WTC11 (cell line): ENCODE data around the gene GAPDHS. TPM values are rescaled to one million over a fixed set of nuclear protein-coding genes. Genes with fewer than 3 reads are reported as not detected.

Experiments
- ATAC-seq: fragments of 200-7000 bp; cut with Tn5 transposase; 2 replicates; pipeline ENCODE4 v1.10.0; 2021; ENCODE audit warnings: mild to moderate bottlenecking, moderate library complexity
- CTCF ChIA-PET: fragments of 300-600 bp; sonication (Branson Sonifier 250); formaldehyde crosslinking; loops from one replicate; lab custom pipeline; 2021; ENCODE audit warnings: antibody characterized with exemption; lab: Charles Lee
- POLR2A ChIA-PET: fragments of 350-600 bp; sonication (Branson Sonifier 250); formaldehyde crosslinking; loops from one replicate; lab custom pipeline; 2021; ENCODE audit warnings: antibody characterized with exemption; lab: Charles Lee
- DNase-seq: peaks from one replicate; pipeline ENCODE4 v3.0.0; 2021; ENCODE audit warnings: low spot score
- H3K27ac Mint-ChIP-seq: 2 replicates; pipeline ENCODE4 v1.8.0; 2021; ENCODE audit warnings: mixed read lengths
- H3K27me3 Mint-ChIP-seq: 2 replicates; pipeline ENCODE4 v1.8.0; 2021; ENCODE audit warnings: low read depth, mild to moderate bottlenecking, moderate library complexity, mixed read lengths
- H3K36me3 Mint-ChIP-seq: 2 replicates; pipeline ENCODE4 v1.8.0; 2021; ENCODE audit warnings: mixed read lengths
- H3K4me1 Mint-ChIP-seq: 2 replicates; pipeline ENCODE4 v1.8.0; 2022; ENCODE audit warnings: mixed read lengths
- H3K4me3 Mint-ChIP-seq: 2 replicates; pipeline ENCODE4 v1.8.0; 2021; ENCODE audit warnings: mild to moderate bottlenecking, moderate library complexity, mixed read lengths
- H3K9me3 Mint-ChIP-seq: 2 replicates; pipeline ENCODE4 v1.8.0; 2021; ENCODE audit warnings: mixed read lengths
- ESRRA ChIP-seq: sonication (generic); formaldehyde crosslinking; IDR thresholded peaks from 2 replicates; pipeline ENCODE4 v1.8.1; 2022; ENCODE audit warnings: mild to moderate bottlenecking, missing genetic modification reagents, borderline replicate concordance
- ETV6 ChIP-seq: sonication (generic); formaldehyde crosslinking; IDR thresholded peaks from 2 replicates; pipeline ENCODE4 v1.8.1; 2022; ENCODE audit warnings: mild to moderate bottlenecking, missing genetic modification reagents
- JUN ChIP-seq: sonication (generic); formaldehyde crosslinking; IDR thresholded peaks from 2 replicates; pipeline ENCODE4 v1.8.0; 2023; ENCODE audit warnings: mild to moderate bottlenecking, missing genetic modification reagents
- MYBL2 ChIP-seq: sonication (generic); formaldehyde crosslinking; IDR thresholded peaks from 2 replicates; pipeline ENCODE4 v1.8.1; 2023; ENCODE audit warnings: mild to moderate bottlenecking, moderate library complexity, missing genetic modification reagents
- NFATC4 ChIP-seq: fragments of 250-450 bp; sonication (Bioruptor Pico); IDR thresholded peaks from 2 replicates; pipeline ENCODE4 v1.9.0; 2021; ENCODE audit warnings: mild to moderate bottlenecking
- NR1H2 ChIP-seq: sonication (generic); formaldehyde crosslinking; IDR thresholded peaks from 2 replicates; pipeline ENCODE4 v1.9.0; 2021; ENCODE audit warnings: mild to moderate bottlenecking, moderate library complexity, missing genetic modification reagents
- PRDM15 ChIP-seq: sonication (generic); formaldehyde crosslinking; IDR thresholded peaks from 2 replicates; pipeline ENCODE4 v1.8.0; 2022; ENCODE audit warnings: missing genetic modification reagents
- STAT6 ChIP-seq: sonication (generic); formaldehyde crosslinking; conservative IDR thresholded peaks from 2 replicates; pipeline ENCODE4 v1.8.1; 2023; ENCODE audit warnings: mild to moderate bottlenecking, low read depth, missing genetic modification reagents, moderate library complexity
- TCF7 ChIP-seq: sonication (generic); formaldehyde crosslinking; IDR thresholded peaks from 2 replicates; pipeline ENCODE4 v1.8.0; 2022; ENCODE audit warnings: mild to moderate bottlenecking, low read depth, missing genetic modification reagents, moderate library complexity
- ZNF317 ChIP-seq: sonication (generic); formaldehyde crosslinking; IDR thresholded peaks from 2 replicates; pipeline ENCODE4 v1.8.1; 2023; ENCODE audit warnings: low read depth, mild to moderate bottlenecking, moderate library complexity, missing genetic modification reagents, borderline replicate concordance
- ZNF512 ChIP-seq: sonication (generic); formaldehyde crosslinking; IDR thresholded peaks from 2 replicates; pipeline ENCODE4 v1.8.1; 2022; ENCODE audit warnings: missing genetic modification reagents, borderline replicate concordance
- ZNF532 ChIP-seq: fragments of 250-450 bp; sonication (Bioruptor Pico); IDR thresholded peaks from 2 replicates; pipeline ENCODE4 v1.9.0; 2021; ENCODE audit warnings: mild to moderate bottlenecking, borderline replicate concordance
- total RNA-seq: library from RNA; stranded (reverse); gene quantifications from 3 replicates; pipeline ENCODE4 v1.2.3, GENCODE V29; 2021
- TF ChIP-seq, protein P1 (sequence below): sonication (generic); formaldehyde crosslinking; IDR thresholded peaks from 2 replicates; pipeline ENCODE4 v1.8.1; 2023; ENCODE audit warnings: mild to moderate bottlenecking, missing genetic modification reagents
- TF ChIP-seq, protein P2 (sequence below): sonication (generic); formaldehyde crosslinking; IDR thresholded peaks from 2 replicates; pipeline ENCODE4 v1.8.0; 2023; ENCODE audit warnings: missing genetic modification reagents, mild to moderate bottlenecking, borderline replicate concordance

The GAPDHS gene
- total RNA-seq, 1 experiment from 2014 or later = 0.20 TPM

GRCh38 chr19:35498984-35499527 lies 34.2 kb upstream of the GAPDHS start (continued):
- no peak for TF ChIP-seq STAT6

DNA sequence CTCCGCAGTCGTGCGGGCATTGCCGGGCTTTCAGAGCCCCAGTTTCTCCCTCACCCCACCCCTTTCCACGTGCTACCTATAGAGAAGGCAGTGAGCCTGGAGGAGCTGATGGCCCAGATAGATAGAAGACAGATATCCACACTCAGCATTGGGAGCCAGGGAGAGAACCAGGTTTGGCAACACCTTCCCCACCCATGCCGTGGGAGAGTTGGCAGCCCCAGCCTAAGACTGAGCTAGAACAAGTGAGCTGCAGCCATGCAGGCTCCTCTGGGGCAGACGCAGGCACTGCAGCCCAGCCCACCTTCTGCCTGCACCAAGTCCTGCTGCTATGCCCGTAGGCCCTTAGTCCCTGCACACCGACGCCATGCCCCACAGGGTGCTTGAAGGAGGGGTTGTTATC lies 32.6 kb upstream of the GAPDHS start:
- TF ChIP-seq PRDM15 (no peak), NFATC4 (no peak), ZNF512 (CRISPR knock-in tag) (no peak), ZNF532 (no peak), MYBL2 (CRISPR knock-in tag) (no peak), TCF7 (CRISPR knock-in tag) (no peak)
- POLR2A ChIA-PET = interaction anchor here (0.5 kb wide), 1 partner anchor 162 kb away, joined by 3 read pairs; no protein-coding TSS in a partner anchor
- peaks cover 69% of the 10 kb centered on the region for H3K36me3 Mint-ChIP-seq
- ATAC-seq (no peak), DNase-seq (no peak)
- no peaks in the 10 kb centered on the region for H3K27me3 Mint-ChIP-seq
- H3K4me3 Mint-ChIP-seq = no peak overlapping the region
- H3K9me3 Mint-ChIP-seq = no peaks in the 10 kb centered on the region
- CTCF ChIA-PET = interaction anchor here (1.8 kb wide), 1 partner anchor 10 kb away, joined by 5 read pairs; no protein-coding TSS in a partner anchor
- peaks cover 6% of the 10 kb centered on the region for H3K4me1 Mint-ChIP-seq
- 0 out of 2 replicates have a peak overlapping the region, but pooled peaks have one; percentile 70 for H3K27ac Mint-ChIP-seq

- no peaks in the 10 kb centered on the region for H3K9me3 Mint-ChIP-seq
- ChIA-PET POLR2A (interaction anchor here (1.1 to 1.4 kb wide), 2 partner anchors 8 to 25 kb away, joined by 3 read pairs; no protein-coding TSS in a partner anchor), CTCF (interaction anchor here (1.0 to 1.8 kb wide), 2 partner anchors 9 kb away, joined by 4 to 5 read pairs; no protein-coding TSS in a partner anchor)
- DNase-seq = no peak
- no peak overlapping the region for H3K27ac Mint-ChIP-seq
- 0 out of 2 replicates have a peak, but pooled peaks cover 2% of the 10 kb centered on the region for H3K4me1 Mint-ChIP-seq
- ATAC-seq = no peak; the same call in 1 of the 2 replicates
- no peaks in the 10 kb centered on the region for H3K27me3 Mint-ChIP-seq
- peaks cover 78% of the 10 kb centered on the region for H3K36me3 Mint-ChIP-seq
- no peak overlapping the region for H3K4me3 Mint-ChIP-seq
- no peak for TF ChIP-seq NR1H2 (CRISPR knock-in tag)
- no peak for TF ChIP-seq JUN
- TF ChIP-seq, protein P1, sequence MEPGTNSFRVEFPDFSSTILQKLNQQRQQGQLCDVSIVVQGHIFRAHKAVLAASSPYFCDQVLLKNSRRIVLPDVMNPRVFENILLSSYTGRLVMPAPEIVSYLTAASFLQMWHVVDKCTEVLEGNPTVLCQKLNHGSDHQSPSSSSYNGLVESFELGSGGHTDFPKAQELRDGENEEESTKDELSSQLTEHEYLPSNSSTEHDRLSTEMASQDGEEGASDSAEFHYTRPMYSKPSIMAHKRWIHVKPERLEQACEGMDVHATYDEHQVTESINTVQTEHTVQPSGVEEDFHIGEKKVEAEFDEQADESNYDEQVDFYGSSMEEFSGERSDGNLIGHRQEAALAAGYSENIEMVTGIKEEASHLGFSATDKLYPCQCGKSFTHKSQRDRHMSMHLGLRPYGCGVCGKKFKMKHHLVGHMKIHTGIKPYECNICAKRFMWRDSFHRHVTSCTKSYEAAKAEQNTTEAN = no peak
- no peak for TF ChIP-seq ZNF317 (CRISPR knock-in tag)
- TF ChIP-seq, protein P2, sequence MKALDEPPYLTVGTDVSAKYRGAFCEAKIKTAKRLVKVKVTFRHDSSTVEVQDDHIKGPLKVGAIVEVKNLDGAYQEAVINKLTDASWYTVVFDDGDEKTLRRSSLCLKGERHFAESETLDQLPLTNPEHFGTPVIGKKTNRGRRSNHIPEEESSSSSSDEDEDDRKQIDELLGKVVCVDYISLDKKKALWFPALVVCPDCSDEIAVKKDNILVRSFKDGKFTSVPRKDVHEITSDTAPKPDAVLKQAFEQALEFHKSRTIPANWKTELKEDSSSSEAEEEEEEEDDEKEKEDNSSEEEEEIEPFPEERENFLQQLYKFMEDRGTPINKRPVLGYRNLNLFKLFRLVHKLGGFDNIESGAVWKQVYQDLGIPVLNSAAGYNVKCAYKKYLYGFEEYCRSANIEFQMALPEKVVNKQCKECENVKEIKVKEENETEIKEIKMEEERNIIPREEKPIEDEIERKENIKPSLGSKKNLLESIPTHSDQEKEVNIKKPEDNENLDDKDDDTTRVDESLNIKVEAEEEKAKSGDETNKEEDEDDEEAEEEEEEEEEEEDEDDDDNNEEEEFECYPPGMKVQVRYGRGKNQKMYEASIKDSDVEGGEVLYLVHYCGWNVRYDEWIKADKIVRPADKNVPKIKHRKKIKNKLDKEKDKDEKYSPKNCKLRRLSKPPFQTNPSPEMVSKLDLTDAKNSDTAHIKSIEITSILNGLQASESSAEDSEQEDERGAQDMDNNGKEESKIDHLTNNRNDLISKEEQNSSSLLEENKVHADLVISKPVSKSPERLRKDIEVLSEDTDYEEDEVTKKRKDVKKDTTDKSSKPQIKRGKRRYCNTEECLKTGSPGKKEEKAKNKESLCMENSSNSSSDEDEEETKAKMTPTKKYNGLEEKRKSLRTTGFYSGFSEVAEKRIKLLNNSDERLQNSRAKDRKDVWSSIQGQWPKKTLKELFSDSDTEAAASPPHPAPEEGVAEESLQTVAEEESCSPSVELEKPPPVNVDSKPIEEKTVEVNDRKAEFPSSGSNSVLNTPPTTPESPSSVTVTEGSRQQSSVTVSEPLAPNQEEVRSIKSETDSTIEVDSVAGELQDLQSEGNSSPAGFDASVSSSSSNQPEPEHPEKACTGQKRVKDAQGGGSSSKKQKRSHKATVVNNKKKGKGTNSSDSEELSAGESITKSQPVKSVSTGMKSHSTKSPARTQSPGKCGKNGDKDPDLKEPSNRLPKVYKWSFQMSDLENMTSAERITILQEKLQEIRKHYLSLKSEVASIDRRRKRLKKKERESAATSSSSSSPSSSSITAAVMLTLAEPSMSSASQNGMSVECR (CRISPR knock-in tag) = no peak
- TF ChIP-seq ETV6 = no peak
- no peak for TF ChIP-seq ESRRA (CRISPR knock-in tag)
Observed at GRCh38 chr19:35501684-35502083, 31.6 kb upstream of the GAPDHS start.
